PC-3 (cell line): ENCODE results near the gene ZIC2. TPM values are rescaled to one million over a fixed set of nuclear protein-coding genes. Genes with fewer than 3 reads are reported as not detected.

Source experiments
- ATAC-seq: fragments of 200-7000 bp; cut with Tn5 transposase; 2 replicates; pipeline ENCODE4 v1.9.1; 2020; ENCODE audit warnings: mild to moderate bottlenecking, moderate library complexity
- BruUV-seq: library from RNA; stranded (reverse); fragments of 400-500 nt; replicated peaks from 2 replicates; lab custom pipeline; 2021; lab: Mats Ljungman, UMichigan
- CTCF ChIA-PET: fragments of 300-600 bp; sonication (Branson Sonifier 250); formaldehyde crosslinking; loops from one replicate; lab custom pipeline; 2022; ENCODE audit warnings: antibody characterized with exemption; lab: Charles Lee
- POLR2A ChIA-PET: fragments of 300-600 bp; sonication (Branson Sonifier 250); formaldehyde crosslinking; loops from one replicate; lab custom pipeline; 2022; ENCODE audit warnings: antibody characterized with exemption; ENCODE audit not compliant: unreplicated experiment; lab: Charles Lee
- DNase-seq: peaks from one replicate; pipeline ENCODE4 v3.0.0-alpha.2; 2015
- H2AFZ ChIP-seq: fragments of 300-600 bp; sonication (generic); 2 replicates; pipeline ENCODE4 v1.6.0; 2016; ENCODE audit warnings: antibody characterized with exemption, low read length
- H3F3A ChIP-seq: fragments of 300-600 bp; sonication (generic); one replicate; pipeline ENCODE4 v1.6.0; 2017; ENCODE audit warnings: antibody characterized with exemption, low read length, control low read depth, mild to moderate bottlenecking; ENCODE audit not compliant: unreplicated experiment
- H3K27ac ChIP-seq: fragments of 300-600 bp; sonication (generic); 2 replicates; pipeline ENCODE4 v1.5.1; 2016; ENCODE audit warnings: mild to moderate bottlenecking, low read length
- H3K27me3 ChIP-seq: fragments of 300-600 bp; sonication (generic); 2 replicates; pipeline ENCODE4 v1.6.1; 2016; ENCODE audit warnings: low read length, mixed read lengths
- H3K36me3 ChIP-seq: fragments of 300-600 bp; sonication (generic); 2 replicates; pipeline ENCODE4 v1.6.1; 2016; ENCODE audit warnings: low read depth, mixed run types, low read length, mixed read lengths
- H3K4me1 ChIP-seq: fragments of 300-600 bp; sonication (generic); 2 replicates; pipeline ENCODE4 v1.5.1; 2016; ENCODE audit warnings: low read length; ENCODE audit not compliant: insufficient read depth
- H3K4me2 ChIP-seq: fragments of 300-600 bp; sonication (generic); 2 replicates; pipeline ENCODE4 v1.6.0; 2016; ENCODE audit warnings: low read length
- H3K4me3 ChIP-seq: fragments of 300-600 bp; sonication (generic); 2 replicates; pipeline ENCODE4 v1.5.1; 2016; ENCODE audit warnings: mild to moderate bottlenecking, low read length, mixed read lengths
- H3K79me2 ChIP-seq: fragments of 300-600 bp; sonication (generic); 2 replicates; pipeline ENCODE4 v1.6.1; 2017; ENCODE audit warnings: low read length, mixed read lengths
- H3K9ac ChIP-seq: fragments of 300-600 bp; sonication (generic); 2 replicates; pipeline ENCODE4 v1.6.0; 2016; ENCODE audit warnings: mild to moderate bottlenecking, low read length
- H3K9me2 ChIP-seq: fragments of 300-600 bp; sonication (generic); replicated peaks from 2 replicates; pipeline ENCODE4 v1.6.1; 2016; ENCODE audit warnings: mixed run types, low read length, mixed read lengths
- H3K9me3 ChIP-seq: fragments of 300-600 bp; sonication (generic); 2 replicates; pipeline ENCODE4 v1.6.1; 2016; ENCODE audit warnings: low read length, mixed read lengths
- H4K20me1 ChIP-seq: fragments of 300-600 bp; sonication (generic); 2 replicates; pipeline ENCODE4 v1.6.1; 2016; ENCODE audit warnings: low read length, mixed read lengths
- CTCF ChIP-seq: fragments of 300-600 bp; sonication (generic); conservative IDR thresholded peaks from 2 replicates; pipeline ENCODE4 v1.5.1; 2017; ENCODE audit warnings: antibody characterized with exemption, low read depth, mild to moderate bottlenecking, low read length
- EZH2 ChIP-seq: fragments of 300-600 bp; sonication (generic); IDR thresholded peaks from one replicate; pipeline ENCODE4 v1.6.1; 2017; ENCODE audit warnings: antibody characterized with exemption, mild to moderate bottlenecking, low read length; ENCODE audit not compliant: unreplicated experiment
- EZH2phosphoT487 ChIP-seq: fragments of 300-600 bp; sonication (generic); IDR thresholded peaks from 2 replicates; pipeline ENCODE4 v1.6.1; 2018; ENCODE audit warnings: mild to moderate bottlenecking, antibody characterized with exemption, low read length, borderline replicate concordance
- intact Hi-C: fragments of 100-400 bp; cut with micrococcal nuclease; formaldehyde crosslinking; loops from 2 replicates; pipeline ENCODE4 v1.9.0; 2023
- total RNA-seq: library from RNA; depleted of rRNA; stranded (reverse); fragments of >200 nt; gene quantifications from 2 replicates; pipeline ENCODE4 v1.2.3, GENCODE V29; 2014

Gene ZIC2
- total RNA-seq, 1 experiment from 2014 or later = not detected

GRCh38 chr13:99993660-99994637, 12.4 kb downstream of the ZIC2 start:
- 0 out of 2 replicates have a peak, but pooled peaks cover 8% of the 10 kb centered on the region for H4K20me1 ChIP-seq
- TF ChIP-seq EZH2 (no peak), CTCF (no peak), EZH2phosphoT487 (no peak)
- no TSS peak for BruUV-seq
- POLR2A ChIA-PET = no interaction called here
- no peak overlapping the region for H2AFZ ChIP-seq
- peaks cover 59% of the 10 kb centered on the region for H3K27me3 ChIP-seq
- no peak overlapping the region for H3K4me2 ChIP-seq
- H3K27ac ChIP-seq = no peak overlapping the region
- no peaks in the 10 kb centered on the region for H3K9me2 ChIP-seq
- CTCF ChIA-PET = no interaction called here
- no peak overlapping the region for H3K9ac ChIP-seq
- no peak overlapping the region for H3K4me3 ChIP-seq
- intact Hi-C loops = no loop called here
- no peak for ATAC-seq
- H3F3A ChIP-seq = no peaks in the 10 kb centered on the region
- no peaks in the 10 kb centered on the region for H3K79me2 ChIP-seq
- no peaks in the 10 kb centered on the region for H3K4me1 ChIP-seq
- H3K9me3 ChIP-seq = no peaks in the 10 kb centered on the region
- DNase-seq = no peak
- no peaks in the 10 kb centered on the region for H3K36me3 ChIP-seq

- Histone ChIP-seq H3K36me3 (no peaks in the 10 kb centered on the region), H3K9ac (no peak overlapping the region), H3K4me1 (no peaks in the 10 kb centered on the region), H3K27ac (no peak overlapping the region), H3K9me3 (no peaks in the 10 kb centered on the region), H3K4me3 (no peak overlapping the region), H3K9me2 (no peaks in the 10 kb centered on the region), H4K20me1 (0 out of 2 replicates have a peak, but pooled peaks cover 8% of the 10 kb centered on the region), H3K79me2 (no peaks in the 10 kb centered on the region), H3K4me2 (no peak overlapping the region), H3K27me3 (peaks cover 59% of the 10 kb centered on the region), H3F3A (no peaks in the 10 kb centered on the region), H2AFZ (no peak overlapping the region)
- no TSS peak for BruUV-seq
- DNase-seq = no peak
- intact Hi-C loops = no loop called here
- no peak for ATAC-seq
- ChIA-PET CTCF (no interaction called here), POLR2A (no interaction called here)
- no peak for TF ChIP-seq EZH2phosphoT487
- no peak for TF ChIP-seq CTCF
- TF ChIP-seq EZH2 = no peak
Observed at GRCh38 chr13:99994638-99995020, 13.0 kb downstream of the ZIC2 start.
